Nephron (organoid): Measurements from ENCODE around the gene GRP.

Source experiments
- H3K27ac Mint-ChIP-seq, 3 experiments: 2 replicates each; pipeline ENCODE4 v1.8.0; 2020; ENCODE audit warnings: mixed read lengths in 3 of 3, mild to moderate bottlenecking in 2 of 3, moderate library complexity in 1 of 3
- H3K27me3 Mint-ChIP-seq: 2 replicates; pipeline ENCODE4 v1.8.0; 2021; ENCODE audit warnings: low read depth, mild to moderate bottlenecking, moderate library complexity, mixed read lengths
- H3K36me3 Mint-ChIP-seq: 2 replicates; pipeline ENCODE4 v1.8.0; 2020; ENCODE audit warnings: low read depth, mixed read lengths
- H3K4me1 Mint-ChIP-seq: 2 replicates; pipeline ENCODE4 v1.8.0; 2020; ENCODE audit warnings: mixed read lengths
- H3K4me3 Mint-ChIP-seq, 3 experiments: 2 replicates each; pipeline ENCODE4 v1.8.0; 2020; ENCODE audit warnings: mild to moderate bottlenecking in 3 of 3, mixed read lengths in 3 of 3, moderate library complexity in 2 of 3
- H3K9me3 Mint-ChIP-seq: 2 replicates; pipeline ENCODE4 v1.8.0; 2020; ENCODE audit warnings: mixed read lengths
- CTCF ChIP-seq, 3 experiments: fragments of 200-600 bp; sonication (generic); IDR thresholded peaks; one replicate each; pipeline ENCODE4 v1.5.0; 2021; ENCODE audit warnings: antibody characterized with exemption in 3 of 3; ENCODE audit not compliant: unreplicated experiment in 3 of 3

Gene GRP

GRCh38 chr18:59263661-59264060 lies 43.7 kb downstream of the GRP start:
- TF ChIP-seq CTCF (IDR thresholded peaks at IDR 0.05; ENCODE audit: unreplicated experiment in 3 of 3) = no peak
- Mint-ChIP-seq H3K27me3 (peaks cover 100% of the 10 kb centered on the region), H3K36me3 (no peaks in the 10 kb centered on the region), H3K9me3 (peaks cover 21% of the 10 kb centered on the region), H3K4me3 (peak overlapping the region in 2 of 3 experiments; percentile 63 to 68), H3K27ac (no peak overlapping the region), H3K4me1 (peaks cover 24% of the 10 kb centered on the region)

- H3K4me3 Mint-ChIP-seq = no peak overlapping the region
- peaks cover 24% of the 10 kb centered on the region for H3K4me1 Mint-ChIP-seq
- TF ChIP-seq CTCF (IDR thresholded peaks at IDR 0.05; ENCODE audit: unreplicated experiment in 3 of 3) = no peak
- H3K27ac Mint-ChIP-seq = no peak overlapping the region
- H3K27me3 Mint-ChIP-seq = peaks cover 99% of the 10 kb centered on the region
- no peaks in the 10 kb centered on the region for H3K36me3 Mint-ChIP-seq
- H3K9me3 Mint-ChIP-seq = peaks cover 21% of the 10 kb centered on the region
Observed at GRCh38 chr18:59264121-59264571, 44.2 kb downstream of the GRP start.

GRCh38 chr18:59264651-59265245 lies 44.8 kb downstream of the GRP start:
- no peak for TF ChIP-seq CTCF (IDR thresholded peaks at IDR 0.05; ENCODE audit: unreplicated experiment in 3 of 3)
- peaks cover 28% of the 10 kb centered on the region for H3K4me1 Mint-ChIP-seq
- H3K27me3 Mint-ChIP-seq = peaks cover 99% of the 10 kb centered on the region
- H3K4me3 Mint-ChIP-seq = no peak overlapping the region
- H3K9me3 Mint-ChIP-seq = peaks cover 17% of the 10 kb centered on the region
- no peak overlapping the region for H3K27ac Mint-ChIP-seq
- no peaks in the 10 kb centered on the region for H3K36me3 Mint-ChIP-seq

GRCh38 chr18:59265246-59265973 lies 45.5 kb downstream of the GRP start:
- Mint-ChIP-seq H3K36me3 (no peaks in the 10 kb centered on the region), H3K4me3 (peak overlapping the region in 2 of 3 experiments; percentile 14 to 19), H3K4me1 (peaks cover 29% of the 10 kb centered on the region), H3K27ac (no peak overlapping the region), H3K9me3 (peaks cover 14% of the 10 kb centered on the region), H3K27me3 (peaks cover 99% of the 10 kb centered on the region)
- no peak for TF ChIP-seq CTCF (IDR thresholded peaks at IDR 0.05; ENCODE audit: unreplicated experiment in 3 of 3)

- no peak overlapping the region for H3K4me3 Mint-ChIP-seq
- TF ChIP-seq CTCF (IDR thresholded peaks at IDR 0.05; ENCODE audit: unreplicated experiment in 3 of 3) = no peak
- peaks cover 99% of the 10 kb centered on the region for H3K27me3 Mint-ChIP-seq
- no peak overlapping the region for H3K27ac Mint-ChIP-seq
- H3K9me3 Mint-ChIP-seq = peaks cover 9% of the 10 kb centered on the region
- no peaks in the 10 kb centered on the region for H3K36me3 Mint-ChIP-seq
- peaks cover 29% of the 10 kb centered on the region for H3K4me1 Mint-ChIP-seq
Observed at GRCh38 chr18:59265974-59266369, 46.0 kb downstream of the GRP start.
